ENCODE results near the gene ZNF782. TPM values are rescaled to one million over a fixed set of nuclear protein-coding genes. Genes with fewer than 3 reads are reported as not detected.

ZNF782 gene
- total and polyA plus RNA-seq, 2 donors (not counting 3 experiments of a cell fraction or from before 2014, with no cell fraction given) = 0.97 to 3.6 TPM

DNA sequence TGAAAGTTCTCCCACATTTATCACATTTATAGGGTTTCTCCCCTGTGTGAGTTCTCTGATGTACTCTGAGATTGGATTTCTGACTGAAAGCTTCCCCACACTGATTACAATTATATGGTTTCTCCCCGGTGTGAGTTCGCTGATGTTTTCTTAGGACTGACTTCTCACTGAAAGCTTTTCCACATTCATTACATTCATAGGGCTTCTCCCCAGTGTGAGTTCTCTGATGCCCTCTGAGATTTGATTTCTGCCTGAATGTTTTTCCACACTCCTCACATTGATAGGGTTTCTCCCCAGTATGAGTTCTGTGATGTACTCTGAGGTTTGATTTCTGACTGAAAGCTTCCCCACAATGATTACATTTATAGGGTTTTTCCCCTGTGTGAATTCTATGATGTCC lies 36.3 kb downstream of the ZNF782 start:
- H3K36me3 ChIP-seq (ENCODE audit: control insufficient read depth in 2 of 2, extremely low read depth in 1 of 2, insufficient read depth in 2 of 2, low read length in 2 of 2) = peaks cover 0 to 3% of the 10 kb centered on the region in 2 experiments
- no TSS peak for BruUV-seq (replicated peaks)

More for the DNA sequence above, 36.3 kb downstream of the ZNF782 start:
- Histone ChIP-seq H3K27ac (ENCODE audit: insufficient read depth, low read depth, low read length) (no peak overlapping the region), H3K9me3 (replicated peaks; ENCODE audit: control insufficient read depth, insufficient read depth, low read length) (peaks cover 17% of the 10 kb centered on the region), H4K20me1 (replicated peaks; ENCODE audit: control insufficient read depth, extremely low read depth, insufficient read depth, low read length) (no peaks in the 10 kb centered on the region), H3K4me2 (ENCODE audit: insufficient read depth, low read length) (no peak overlapping the region), H3K79me2 (ENCODE audit: control insufficient read depth, insufficient read depth, low read length) (no peaks in the 10 kb centered on the region), H3K4me3 (replicated peaks in 1 of 3; ENCODE audit: insufficient read depth in 1 of 3, low read depth in 1 of 3, low read length in 3 of 3) (no peak overlapping the region), H2AFZ (ENCODE audit: low read depth, low read length) (no peak overlapping the region), H3K9ac (replicated peaks; ENCODE audit: extremely low read depth, insufficient read depth, low read length) (no peak overlapping the region), H3K4me1 (ENCODE audit: control insufficient read depth, extremely low read depth, insufficient read depth, low read length) (no peaks in the 10 kb centered on the region), H3K9me1 (replicated peaks; ENCODE audit: control insufficient read depth, extremely low read depth, insufficient read depth, low read length) (no peaks in the 10 kb centered on the region), H3K27me3 (ENCODE audit: control insufficient read depth in 2 of 2, insufficient read depth in 2 of 2, low read length in 2 of 2) (no peaks in the 10 kb centered on the region)
- dilution Hi-C loops (cut with MboI; ENCODE audit: extremely low pct_ligation_motif_present, low sequenced_read_pairs) = no loop called here
- TF ChIP-seq EZH2 (IDR thresholded peaks at IDR 0.05; ENCODE audit: borderline replicate concordance, low read depth, low read length, severe bottlenecking) (no peak), POLR2AphosphoS5 (IDR thresholded peaks at IDR 0.05; ENCODE audit: insufficient read depth, low read depth, low read length) (no peak), MYC (IDR thresholded peaks at IDR 0.05; ENCODE audit: low read depth, low read length) (no peak), GATA2 (IDR thresholded peaks at IDR 0.05; ENCODE audit: insufficient read depth, insufficient read length, low read depth, low read length) (no peak), POLR2A (IDR thresholded peaks at IDR 0.05; ENCODE audit: low read depth, low read length) (no peak), FOS (IDR thresholded peaks at IDR 0.05; ENCODE audit: borderline replicate concordance, insufficient read depth, low read length) (no peak), JUN (IDR thresholded peaks at IDR 0.05; ENCODE audit: borderline replicate concordance, insufficient read depth, insufficient read length, low read depth) (no peak)
- TF ChIP-seq, protein P1, sequence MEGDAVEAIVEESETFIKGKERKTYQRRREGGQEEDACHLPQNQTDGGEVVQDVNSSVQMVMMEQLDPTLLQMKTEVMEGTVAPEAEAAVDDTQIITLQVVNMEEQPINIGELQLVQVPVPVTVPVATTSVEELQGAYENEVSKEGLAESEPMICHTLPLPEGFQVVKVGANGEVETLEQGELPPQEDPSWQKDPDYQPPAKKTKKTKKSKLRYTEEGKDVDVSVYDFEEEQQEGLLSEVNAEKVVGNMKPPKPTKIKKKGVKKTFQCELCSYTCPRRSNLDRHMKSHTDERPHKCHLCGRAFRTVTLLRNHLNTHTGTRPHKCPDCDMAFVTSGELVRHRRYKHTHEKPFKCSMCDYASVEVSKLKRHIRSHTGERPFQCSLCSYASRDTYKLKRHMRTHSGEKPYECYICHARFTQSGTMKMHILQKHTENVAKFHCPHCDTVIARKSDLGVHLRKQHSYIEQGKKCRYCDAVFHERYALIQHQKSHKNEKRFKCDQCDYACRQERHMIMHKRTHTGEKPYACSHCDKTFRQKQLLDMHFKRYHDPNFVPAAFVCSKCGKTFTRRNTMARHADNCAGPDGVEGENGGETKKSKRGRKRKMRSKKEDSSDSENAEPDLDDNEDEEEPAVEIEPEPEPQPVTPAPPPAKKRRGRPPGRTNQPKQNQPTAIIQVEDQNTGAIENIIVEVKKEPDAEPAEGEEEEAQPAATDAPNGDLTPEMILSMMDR (IDR thresholded peaks at IDR 0.05; ENCODE audit: extremely low read depth in 1 of 2, insufficient read depth in 1 of 2, low read depth in 1 of 2, low read length in 2 of 2) = no peak
- TF ChIP-seq, protein P2, sequence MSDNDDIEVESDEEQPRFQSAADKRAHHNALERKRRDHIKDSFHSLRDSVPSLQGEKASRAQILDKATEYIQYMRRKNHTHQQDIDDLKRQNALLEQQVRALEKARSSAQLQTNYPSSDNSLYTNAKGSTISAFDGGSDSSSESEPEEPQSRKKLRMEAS (IDR thresholded peaks at IDR 0.05; ENCODE audit: insufficient read depth, insufficient read length) = no peak
- FAIRE-seq (no peak), DNase-seq (ENCODE audit: low read depth, low spot score) (no peak)
- POLR2A ChIA-PET = no interaction called here
- intact Hi-C loops (cut with micrococcal nuclease) = loop anchor here (5.0 kb wide), 1 partner anchor 56 kb away; no protein-coding TSS in a partner anchor
- CTCF ChIA-PET = no interaction called here
